ENCODE data around the gene ARHGEF40.

DNA sequence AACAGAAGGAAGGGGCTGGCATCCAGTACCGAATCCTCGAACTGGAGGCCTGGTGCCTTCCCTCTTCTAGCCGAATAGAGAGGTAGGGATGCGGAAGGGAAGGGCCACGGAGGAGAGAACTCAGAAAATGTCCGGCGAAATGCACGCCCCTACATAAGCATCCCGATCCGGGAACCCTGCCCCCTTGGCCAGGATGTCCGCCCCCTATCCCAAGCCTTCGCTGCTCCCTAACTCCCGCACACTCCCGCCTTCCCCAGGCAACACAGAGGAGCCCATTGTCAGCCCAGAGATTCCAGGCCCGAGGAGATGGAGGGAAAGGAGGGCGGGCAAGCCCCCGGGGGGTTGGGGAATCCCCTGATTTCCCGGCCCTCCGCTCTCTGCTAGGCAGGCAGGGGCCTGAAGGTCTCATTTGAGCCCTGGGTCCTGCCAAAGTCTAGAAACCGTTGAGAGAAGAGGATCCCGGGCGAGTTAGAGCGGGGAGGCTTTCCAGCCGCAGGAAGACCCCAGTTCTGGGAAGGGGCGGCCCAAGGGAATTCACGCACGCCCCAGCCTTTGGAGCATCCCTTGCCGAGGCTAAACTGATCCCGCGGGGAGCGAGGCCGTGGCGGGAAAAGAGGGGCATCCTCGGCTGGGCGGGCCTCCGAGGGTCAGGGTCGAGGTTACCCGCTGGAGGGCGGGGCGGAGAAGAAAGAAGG is 569 bp upstream of the ARHGEF40 start:
- no peak for TF ChIP-seq EZH2 (IDR thresholded peaks at IDR 0.05; ENCODE audit: insufficient read depth, poor library complexity, severe bottlenecking)
- TF ChIP-seq EZH2phosphoT487 (IDR thresholded peaks at IDR 0.05; ENCODE audit: insufficient read depth, low read depth), result no peak

All from GM23248 (cell line).